Measurements from ENCODE around the gene NDUFB10. TPM values are rescaled to one million over a fixed set of nuclear protein-coding genes. Genes with fewer than 3 reads are reported as not detected.
A peak's percentile ranks its signal among the peaks of the same experiment; 100 is the strongest.

The NDUFB10 gene
- total RNA-seq, 1 experiment from 2014 or later, result 202 TPM

DNA sequence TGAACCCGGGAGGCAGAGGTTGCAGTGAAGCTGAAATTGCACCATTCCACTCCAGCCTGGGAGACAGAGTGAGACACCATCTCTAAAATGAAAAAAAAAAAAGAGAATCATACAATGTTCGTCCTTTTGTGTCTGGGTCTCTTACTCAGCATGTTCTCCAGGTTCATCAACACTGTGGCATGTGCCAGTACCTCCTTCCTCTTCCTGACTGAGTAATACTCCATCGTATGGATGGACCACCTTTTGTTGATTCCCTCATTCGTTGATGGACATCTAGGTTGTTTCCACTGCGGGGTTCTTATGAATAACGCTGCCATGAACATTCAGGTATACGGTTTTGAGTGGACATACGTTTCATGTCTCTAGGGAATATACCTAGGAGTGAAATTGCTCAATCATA, 37.0 kb upstream of the NDUFB10 start:
- H3K27me3 Mint-ChIP-seq (ENCODE audit: insufficient read depth, unreplicated experiment), result peaks cover 35% of the 10 kb centered on the region
- ChIA-PET CTCF (interaction anchor here (1.1 kb wide), 1 partner anchor 30 kb away, joined by 5 read pairs; no protein-coding TSS in a partner anchor), POLR2A (no interaction called here)
- H3K27ac Mint-ChIP-seq (ENCODE audit: low read depth, unreplicated experiment), result no peak overlapping the region
- no peaks in the 10 kb centered on the region for H3K9me3 Mint-ChIP-seq (ENCODE audit: unreplicated experiment)
- no peaks in the 10 kb centered on the region for H3K36me3 Mint-ChIP-seq (ENCODE audit: insufficient read depth, unreplicated experiment)
- H3K4me1 Mint-ChIP-seq (ENCODE audit: insufficient read depth, unreplicated experiment), result peaks cover 6% of the 10 kb centered on the region
- no peak overlapping the region for H3K4me3 Mint-ChIP-seq (ENCODE audit: unreplicated experiment)
- no TSS peak for BruUV-seq (replicated peaks)
- DNase-seq (ENCODE audit: unreplicated experiment), result no peak
- intact Hi-C loops (cut with micrococcal nuclease), result no loop called here
- TF ChIP-seq, protein P1, sequence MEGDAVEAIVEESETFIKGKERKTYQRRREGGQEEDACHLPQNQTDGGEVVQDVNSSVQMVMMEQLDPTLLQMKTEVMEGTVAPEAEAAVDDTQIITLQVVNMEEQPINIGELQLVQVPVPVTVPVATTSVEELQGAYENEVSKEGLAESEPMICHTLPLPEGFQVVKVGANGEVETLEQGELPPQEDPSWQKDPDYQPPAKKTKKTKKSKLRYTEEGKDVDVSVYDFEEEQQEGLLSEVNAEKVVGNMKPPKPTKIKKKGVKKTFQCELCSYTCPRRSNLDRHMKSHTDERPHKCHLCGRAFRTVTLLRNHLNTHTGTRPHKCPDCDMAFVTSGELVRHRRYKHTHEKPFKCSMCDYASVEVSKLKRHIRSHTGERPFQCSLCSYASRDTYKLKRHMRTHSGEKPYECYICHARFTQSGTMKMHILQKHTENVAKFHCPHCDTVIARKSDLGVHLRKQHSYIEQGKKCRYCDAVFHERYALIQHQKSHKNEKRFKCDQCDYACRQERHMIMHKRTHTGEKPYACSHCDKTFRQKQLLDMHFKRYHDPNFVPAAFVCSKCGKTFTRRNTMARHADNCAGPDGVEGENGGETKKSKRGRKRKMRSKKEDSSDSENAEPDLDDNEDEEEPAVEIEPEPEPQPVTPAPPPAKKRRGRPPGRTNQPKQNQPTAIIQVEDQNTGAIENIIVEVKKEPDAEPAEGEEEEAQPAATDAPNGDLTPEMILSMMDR (IDR thresholded peaks at IDR 0.05; ENCODE audit: unreplicated experiment), result no peak

DNA sequence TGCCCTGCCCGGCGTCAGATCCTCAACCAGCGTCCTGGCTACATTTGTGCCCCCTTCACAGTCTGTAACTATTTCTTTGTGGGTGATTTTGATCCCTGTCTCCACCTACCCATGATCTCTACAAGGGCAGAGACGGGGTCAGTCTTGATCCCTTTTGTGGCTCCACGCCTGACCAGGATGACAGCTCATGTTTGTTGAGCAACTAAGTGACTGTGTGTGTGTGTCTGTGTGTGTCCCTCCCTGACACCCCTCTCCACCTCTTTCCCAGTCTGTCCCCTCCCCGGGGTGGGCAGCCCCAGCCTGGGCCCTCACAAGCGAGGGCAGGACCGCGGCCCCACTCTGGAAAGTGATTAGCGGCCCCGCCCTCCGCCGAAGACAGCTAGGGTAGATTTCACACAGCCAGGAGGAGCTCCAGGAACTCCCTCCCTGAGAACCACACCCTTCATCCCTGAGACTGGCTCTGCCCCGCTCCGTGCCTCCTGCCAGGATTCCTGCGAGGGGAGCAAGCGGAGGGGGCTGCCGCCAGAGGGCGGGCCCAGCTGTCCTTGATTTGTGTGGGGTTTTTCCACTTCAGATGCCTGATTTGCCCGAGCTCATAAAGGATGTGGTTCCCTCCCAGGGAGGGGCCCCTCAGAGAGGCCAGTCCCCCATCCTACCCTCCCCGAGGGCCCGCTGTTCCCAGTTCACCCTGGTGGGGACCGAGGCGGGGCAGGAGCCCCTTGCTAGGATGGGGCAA, 35.9 kb upstream of the NDUFB10 start:
- CTCF ChIA-PET, result interaction anchor here (0.6 to 1.3 kb wide), 8 partner anchors 12 to 592 kb away, joined by 3 to 5 read pairs (median 3); no protein-coding TSS in a partner anchor
- H3K27ac Mint-ChIP-seq (ENCODE audit: low read depth, unreplicated experiment), result no peak overlapping the region
- intact Hi-C loops (cut with micrococcal nuclease), result no loop called here
- H3K4me1 Mint-ChIP-seq (ENCODE audit: insufficient read depth, unreplicated experiment), result peaks cover 6% of the 10 kb centered on the region
- peaks cover 33% of the 10 kb centered on the region for H3K27me3 Mint-ChIP-seq (ENCODE audit: insufficient read depth, unreplicated experiment)
- no TSS peak for BruUV-seq (replicated peaks)
- POLR2A ChIA-PET, result interaction anchor here (0.8 to 1.5 kb wide), 4 partner anchors 23 to 89 kb away, joined by 4 to 6 read pairs (median 4); partner anchors contain the start of gene RPS2
- DNase-seq (ENCODE audit: unreplicated experiment), result peak; percentile 39
- no peak overlapping the region for H3K4me3 Mint-ChIP-seq (ENCODE audit: unreplicated experiment)
- TF ChIP-seq, protein P1 (IDR thresholded peaks at IDR 0.05; ENCODE audit: unreplicated experiment), result no peak
- H3K36me3 Mint-ChIP-seq (ENCODE audit: insufficient read depth, unreplicated experiment), result no peaks in the 10 kb centered on the region
- no peaks in the 10 kb centered on the region for H3K9me3 Mint-ChIP-seq (ENCODE audit: unreplicated experiment)

DNA sequence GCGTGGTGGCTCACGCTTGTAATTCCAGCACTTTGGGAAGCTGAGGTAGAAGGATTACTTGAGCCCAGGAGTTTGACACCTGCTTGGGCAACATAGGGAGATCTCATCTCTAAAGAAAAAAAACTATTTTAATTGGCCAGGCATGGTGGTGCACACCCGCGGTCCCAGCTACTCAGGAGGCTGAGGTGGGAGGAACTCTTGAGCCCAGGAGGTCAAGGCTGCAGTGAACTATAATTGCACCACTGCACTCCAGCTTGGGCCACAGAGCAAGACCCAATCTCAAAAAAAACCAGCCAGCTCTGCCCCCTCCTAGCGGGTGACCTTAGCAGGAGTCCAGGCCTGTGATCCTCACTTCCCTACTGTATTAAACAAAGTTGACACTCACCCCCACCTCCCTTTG, 35.2 kb upstream of the NDUFB10 start:
- Mint-ChIP-seq H3K9me3 (ENCODE audit: unreplicated experiment) (no peaks in the 10 kb centered on the region), H3K4me3 (ENCODE audit: unreplicated experiment) (no peak overlapping the region), H3K27me3 (ENCODE audit: insufficient read depth, unreplicated experiment) (peaks cover 27% of the 10 kb centered on the region), H3K27ac (ENCODE audit: low read depth, unreplicated experiment) (no peak overlapping the region), H3K36me3 (ENCODE audit: insufficient read depth, unreplicated experiment) (peaks cover 3% of the 10 kb centered on the region), H3K4me1 (ENCODE audit: insufficient read depth, unreplicated experiment) (peaks cover 6% of the 10 kb centered on the region)
- intact Hi-C loops (cut with micrococcal nuclease), result no loop called here
- BruUV-seq (replicated peaks), result no TSS peak
- ChIA-PET POLR2A (interaction anchor here (0.8 to 1.5 kb wide), 4 partner anchors 24 to 90 kb away, joined by 4 to 6 read pairs (median 4); partner anchors contain the start of gene RPS2), CTCF (interaction anchor here (0.6 to 1.3 kb wide), 6 partner anchors 13 to 593 kb away, joined by 3 to 5 read pairs (median 3); no protein-coding TSS in a partner anchor)
- TF ChIP-seq, protein P1 (IDR thresholded peaks at IDR 0.05; ENCODE audit: unreplicated experiment), result no peak
- DNase-seq (ENCODE audit: unreplicated experiment), result no peak

DNA sequence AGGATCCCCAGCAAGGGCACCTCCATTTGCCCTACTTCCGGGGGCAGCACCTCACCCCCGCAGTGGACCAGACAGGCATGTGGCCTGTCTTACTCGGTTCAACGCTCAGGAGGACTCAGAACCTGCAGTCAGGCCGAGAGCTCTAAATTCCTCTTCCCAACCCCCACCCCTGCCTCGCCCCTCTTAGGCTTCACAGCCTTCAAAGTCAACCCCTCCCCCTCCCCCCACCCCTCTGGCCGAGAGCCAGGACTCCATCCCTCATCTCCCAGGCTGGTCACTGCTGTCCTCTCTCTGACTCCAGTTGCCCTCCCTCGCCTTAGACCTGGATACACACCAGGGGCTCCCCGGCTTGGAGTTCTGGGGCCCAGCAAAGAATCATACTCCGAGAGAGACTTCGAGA, 33.1 kb upstream of the NDUFB10 start:
- TF ChIP-seq, protein P1 (IDR thresholded peaks at IDR 0.05; ENCODE audit: unreplicated experiment), result no peak
- ChIA-PET CTCF (interaction anchor here (1.5 to 7.2 kb wide), 2 partner anchors 12 to 60 kb away, joined by 4 to 105 read pairs; no protein-coding TSS in a partner anchor), POLR2A (no interaction called here)
- no peaks in the 10 kb centered on the region for H3K9me3 Mint-ChIP-seq (ENCODE audit: unreplicated experiment)
- H3K4me3 Mint-ChIP-seq (ENCODE audit: unreplicated experiment), result no peak overlapping the region
- peaks cover 5% of the 10 kb centered on the region for H3K27me3 Mint-ChIP-seq (ENCODE audit: insufficient read depth, unreplicated experiment)
- no peaks in the 10 kb centered on the region for H3K4me1 Mint-ChIP-seq (ENCODE audit: insufficient read depth, unreplicated experiment)
- no peak for DNase-seq (ENCODE audit: unreplicated experiment)
- H3K27ac Mint-ChIP-seq (ENCODE audit: low read depth, unreplicated experiment), result no peak overlapping the region
- intact Hi-C loops (cut with micrococcal nuclease), result no loop called here
- no TSS peak for BruUV-seq (replicated peaks)
- peaks cover 7% of the 10 kb centered on the region for H3K36me3 Mint-ChIP-seq (ENCODE audit: insufficient read depth, unreplicated experiment)

Measured in MCF 10A (cell line).